Spleen (tissue), 11 donors: ENCODE data around the gene TMEM45B. TPM values are rescaled to one million over a fixed set of nuclear protein-coding genes. Genes with fewer than 3 reads are reported as not detected.
"Not testable (repeated sequence)": the region's sequence is repeated elsewhere in the genome, so short reads cannot be mapped to it uniquely, and the experiment has no call there.

Experiments used
- DNase-seq: peaks from one replicate; pipeline ENCODE4 v3.0.0-alpha.2; 2020
- H3K27ac ChIP-seq, 8 donors: fragments of 200-600 bp; sonication (generic) in 7 of 8; 1 replicate in 4 of 8; 2 replicates in 4 of 8; pipeline versions ENCODE4 v1.5.0 to v1.8.0; 2016 to 2021; ENCODE audit warnings: inconsistent platforms in 4 of 8, mild to moderate bottlenecking in 4 of 8, moderate library complexity in 1 of 8
- H3K27me3 ChIP-seq, 7 donors: fragments of 200-600 bp; sonication (generic) in 6 of 7; replicated peaks in 1 of 7; 1 replicate in 4 of 7; 2 replicates in 3 of 7; pipeline versions ENCODE4 v1.5.0 to v1.8.0; 2016 to 2021; ENCODE audit warnings: inconsistent platforms in 3 of 7, mild to moderate bottlenecking in 1 of 7
- H3K36me3 ChIP-seq, 6 donors: fragments of 200-600 bp; sonication (generic) in 5 of 6; 1 replicate in 4 of 6; 2 replicates in 2 of 6; pipeline versions ENCODE4 v1.5.0 to v1.8.0; 2016 to 2021; ENCODE audit warnings: inconsistent platforms in 2 of 6
- H3K4me1 ChIP-seq, 6 donors: fragments of 200-600 bp; sonication (generic) in 5 of 6; 1 replicate in 3 of 6; 2 replicates in 3 of 6; pipeline versions ENCODE4 v1.5.0 to v1.8.0; 2016 to 2021; ENCODE audit warnings: inconsistent platforms in 3 of 6
- H3K4me3 ChIP-seq, 8 donors: fragments of 200-600 bp; sonication (generic) in 7 of 8; 1 replicate in 4 of 8; 2 replicates in 4 of 8; pipeline versions ENCODE4 v1.5.0 to v1.8.0; 2016 to 2021; ENCODE audit warnings: inconsistent platforms in 4 of 8, mild to moderate bottlenecking in 4 of 8, moderate library complexity in 2 of 8
- H3K9me3 ChIP-seq, 8 donors: fragments of 200-600 bp; sonication (generic) in 7 of 8; 1 replicate in 4 of 8; 2 replicates in 4 of 8; pipeline versions ENCODE4 v1.5.0 to v1.8.0; 2016 to 2021; ENCODE audit warnings: inconsistent platforms in 4 of 8
- POLR2A ChIP-seq, 3 donors: fragments of 450-650 bp; IDR thresholded peaks; one replicate each; pipeline ENCODE4 v1.5.1; 2017; ENCODE audit warnings: antibody characterized with exemption in 3 of 3, mild to moderate bottlenecking in 1 of 3
- POLR2AphosphoS5 ChIP-seq, 3 donors: sonication (generic); formaldehyde crosslinking; IDR thresholded peaks; one replicate each; pipeline ENCODE4 v1.5.1; 2017; ENCODE audit warnings: antibody characterized with exemption in 3 of 3
- WGBS, 5 donors: extraction: QIAGEN DNeasy Blood & Tissue Kit in 3 of 5; methylation state at CpG; one replicate each; pipeline versions ENCODE4 v1.1.5 to v1.1.7; 2013 to 2018; 5-methylcytosine and 5-hydroxymethylcytosine counted together
- intact Hi-C: fragments of 100-400 bp; cut with DNase I; formaldehyde crosslinking; loops from one replicate; pipeline ENCODE4 v1.15.0; 2023; ENCODE audit warnings: low total_unique reads
- polyA plus RNA-seq, 3 donors: library from polyadenylated mRNA; stranded (reverse); fragments of 200-250 nt; gene quantifications; one replicate each; pipeline ENCODE4 v1.2.1, GENCODE V29; 2013
- total RNA-seq, 7 donors: library from RNA; depleted of rRNA in 3 of 7; stranded (reverse); fragments of >200 nt in 3 of 7; fragmentation: NEBNext Ultra II Directional in 4 of 7; extraction: Animal tissue kit (Norgen Biotek cat#: 25700) in 4 of 7; gene quantifications; one replicate each; pipeline versions ENCODE4 v1.1.0 to v1.2.1, GENCODE V29; 2016 to 2021
- TF ChIP-seq, protein P1 (sequence below), 11 experiments: fragments of 200-600 bp in 7 of 11; fragments of 450-650 bp in 4 of 11; sonication (generic) in 4 of 11; IDR thresholded peaks in 8 of 11; conservative IDR thresholded peaks in 3 of 11; 1 replicate in 7 of 11; 2 replicates in 4 of 11; pipeline versions ENCODE4 v1.4.0 to v1.8.0; 2016 to 2021; ENCODE audit warnings: antibody characterized with exemption in 11 of 11, inconsistent platforms in 4 of 11, mild to moderate bottlenecking in 1 of 11
- donor health status: healthy with polysubstance abuse.
- donor health status: DM: no; HTN: no; CAD: no; lungs with moderate emphysema.
- donor health status: DM: no; HTN: no; CAD: no.
- donor health status: Bipolar disorder and iron deficiency.
- donor health status: healthy.
- donor health status: DM: no; HTN: no; CAD: no.
- donor health status: DM: yes; HTN: yes; CAD: no.

Gene TMEM45B
- total and polyA plus RNA-seq, 10 donors: 0.05 to 5.1 (median 0.67) TPM

DNA sequence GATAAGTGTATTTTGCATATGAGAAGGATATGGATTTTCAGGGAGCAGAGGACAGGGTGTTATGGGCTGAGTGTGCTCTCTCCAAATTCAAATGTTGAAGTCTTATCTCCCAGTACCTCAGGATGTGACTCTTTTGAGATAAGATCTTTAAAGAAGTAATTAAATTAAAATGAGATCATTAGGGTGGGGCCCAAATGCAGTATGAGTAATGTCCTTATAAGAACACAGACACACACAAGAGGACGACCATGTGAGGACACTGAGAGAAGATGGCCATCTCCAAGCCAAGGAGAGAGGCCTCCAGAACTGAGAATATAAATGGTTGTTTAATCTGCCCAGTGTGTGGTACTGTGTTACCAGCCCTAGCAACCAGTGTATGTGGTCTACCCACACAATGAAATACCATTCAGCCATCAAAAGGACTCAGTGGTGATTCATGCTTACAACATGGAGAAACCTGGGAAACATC is 20.8 kb downstream of the TMEM45B start:
- DNase-seq, H3K27ac ChIP-seq, H3K9me3 ChIP-seq, H3K27me3 ChIP-seq, H3K4me3 ChIP-seq, intact Hi-C loops, H3K36me3 ChIP-seq, H3K4me1 ChIP-seq: not testable (repeated sequence)
- 54 to 94% (median 76%) methylated on average over 1 of the region's 1 CpG for WGBS, 5 donors

DNA sequence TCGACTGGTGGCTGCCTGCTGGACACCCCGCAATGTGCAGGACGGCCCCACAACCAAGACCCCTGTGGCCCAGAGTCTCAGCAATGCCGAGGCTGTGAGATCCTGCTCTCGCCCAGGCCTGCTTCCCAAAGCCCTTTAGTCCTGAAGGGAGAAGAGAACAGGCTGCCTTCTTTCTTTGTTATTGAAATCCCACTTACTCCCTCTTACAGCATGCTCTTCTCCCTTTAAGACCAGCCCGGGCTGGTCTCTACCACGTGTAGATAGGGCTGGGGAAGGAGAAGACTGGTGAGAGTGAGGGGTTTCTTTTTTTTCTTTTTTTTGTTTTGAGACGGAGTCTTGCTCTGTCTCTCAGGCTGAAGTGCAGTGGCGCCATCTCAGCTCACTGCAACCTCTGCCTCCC is 21.3 kb downstream of the TMEM45B start:
- intact Hi-C loops: no loop called here
- Histone ChIP-seq H3K27me3 (no peaks in the 10 kb centered on the region), H3K36me3 (no peaks in the 10 kb centered on the region), H3K27ac (no peak overlapping the region), H3K9me3 (no peaks in the 10 kb centered on the region), H3K4me3 (no peak overlapping the region), H3K4me1 (no peaks in the 10 kb centered on the region)
- no peak for DNase-seq
- 82 to 97% (median 89%) methylated on average over 9 of the region's 9 CpGs for WGBS, 5 donors
- TF ChIP-seq POLR2A (IDR thresholded peaks at IDR 0.05): no peak
- no peak for TF ChIP-seq POLR2AphosphoS5 (IDR thresholded peaks at IDR 0.05)
- TF ChIP-seq, protein P1, sequence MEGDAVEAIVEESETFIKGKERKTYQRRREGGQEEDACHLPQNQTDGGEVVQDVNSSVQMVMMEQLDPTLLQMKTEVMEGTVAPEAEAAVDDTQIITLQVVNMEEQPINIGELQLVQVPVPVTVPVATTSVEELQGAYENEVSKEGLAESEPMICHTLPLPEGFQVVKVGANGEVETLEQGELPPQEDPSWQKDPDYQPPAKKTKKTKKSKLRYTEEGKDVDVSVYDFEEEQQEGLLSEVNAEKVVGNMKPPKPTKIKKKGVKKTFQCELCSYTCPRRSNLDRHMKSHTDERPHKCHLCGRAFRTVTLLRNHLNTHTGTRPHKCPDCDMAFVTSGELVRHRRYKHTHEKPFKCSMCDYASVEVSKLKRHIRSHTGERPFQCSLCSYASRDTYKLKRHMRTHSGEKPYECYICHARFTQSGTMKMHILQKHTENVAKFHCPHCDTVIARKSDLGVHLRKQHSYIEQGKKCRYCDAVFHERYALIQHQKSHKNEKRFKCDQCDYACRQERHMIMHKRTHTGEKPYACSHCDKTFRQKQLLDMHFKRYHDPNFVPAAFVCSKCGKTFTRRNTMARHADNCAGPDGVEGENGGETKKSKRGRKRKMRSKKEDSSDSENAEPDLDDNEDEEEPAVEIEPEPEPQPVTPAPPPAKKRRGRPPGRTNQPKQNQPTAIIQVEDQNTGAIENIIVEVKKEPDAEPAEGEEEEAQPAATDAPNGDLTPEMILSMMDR (IDR thresholded peaks at IDR 0.05 in 8 of 11, conservative IDR thresholded peaks at IDR 0.05 in 3 of 11): no peak

DNA sequence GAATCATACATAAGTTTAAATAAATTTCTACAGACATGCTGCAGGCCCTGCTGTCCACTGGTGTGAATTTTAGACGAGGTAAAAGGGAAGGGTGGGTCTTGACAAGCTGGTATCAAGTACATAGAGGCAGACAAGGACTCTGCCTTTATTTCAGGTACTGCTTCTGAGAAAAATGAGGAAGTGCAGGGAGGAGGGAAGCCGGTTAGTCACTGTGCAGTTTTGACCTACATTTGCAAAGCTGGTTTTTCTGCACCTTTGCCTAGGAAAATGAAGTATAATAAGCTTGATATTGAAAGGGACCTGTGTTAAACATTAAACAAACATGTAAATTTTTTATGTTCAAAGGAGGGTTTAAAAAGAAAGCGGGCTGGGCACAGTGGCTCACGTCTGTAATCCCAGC is 24.6 kb downstream of the TMEM45B start:
- no peak for DNase-seq
- Histone ChIP-seq H3K4me1 (no peaks in the 10 kb centered on the region), H3K9me3 (no peaks in the 10 kb centered on the region), H3K27me3 (no peaks in the 10 kb centered on the region), H3K36me3 (no peaks in the 10 kb centered on the region), H3K27ac (no peak overlapping the region), H3K4me3 (no peak overlapping the region)
- TF ChIP-seq POLR2AphosphoS5 (IDR thresholded peaks at IDR 0.05) (no peak), POLR2A (IDR thresholded peaks at IDR 0.05) (no peak)
- TF ChIP-seq, protein P1 (IDR thresholded peaks at IDR 0.05 in 8 of 11, conservative IDR thresholded peaks at IDR 0.05 in 3 of 11): no peak
- 34 to 54% (median 45%) methylated on average over 4 of the region's 4 CpGs for WGBS, 5 donors
- intact Hi-C loops: no loop called here

DNA sequence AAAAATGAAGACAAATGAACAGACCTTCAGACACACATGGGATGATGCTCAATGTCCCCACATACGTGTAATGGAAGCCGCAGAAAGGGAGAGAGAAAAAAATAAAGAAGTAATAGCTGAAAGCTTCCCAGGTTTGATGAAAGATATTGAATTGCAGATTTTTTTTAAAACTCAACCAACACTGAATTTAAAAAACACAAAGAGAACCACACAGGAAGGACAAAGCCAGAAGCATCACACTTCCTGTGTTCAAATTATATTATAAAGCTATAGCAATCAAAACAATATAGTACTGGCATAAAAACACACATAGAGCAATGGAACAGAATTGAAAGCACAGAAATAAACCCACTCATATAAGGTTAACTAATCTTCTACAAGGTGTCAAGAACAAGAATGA is 26.5 kb downstream of the TMEM45B start:
- Histone ChIP-seq H3K36me3 (no peaks in the 10 kb centered on the region), H3K27ac (no peak overlapping the region), H3K4me3 (no peak overlapping the region), H3K4me1 (no peaks in the 10 kb centered on the region), H3K27me3 (no peaks in the 10 kb centered on the region), H3K9me3 (no peaks in the 10 kb centered on the region)
- TF ChIP-seq POLR2A (IDR thresholded peaks at IDR 0.05) (no peak), POLR2AphosphoS5 (IDR thresholded peaks at IDR 0.05) (no peak)
- TF ChIP-seq, protein P1 (IDR thresholded peaks at IDR 0.05 in 8 of 11, conservative IDR thresholded peaks at IDR 0.05 in 3 of 11): no peak
- no peak for DNase-seq
- intact Hi-C loops: no loop called here
- 84 to 98% (median 92%) methylated on average over 2 of the region's 2 CpGs for WGBS, 5 donors
